Measurements from ENCODE around the gene SPINT1.
A peak's percentile ranks its signal among the peaks of the same experiment; 100 is the strongest.
"Not testable (repeated sequence)": the region's sequence is repeated elsewhere in the genome, so short reads cannot be mapped to it uniquely, and the experiment has no call there.

Gene SPINT1

GRCh38 chr15:40859206-40859851 lies 15.5 kb downstream of the SPINT1 start:
- DNase-seq (ENCODE audit: low read depth): peak; percentile 73

GRCh38 chr15:40861147-40861546 lies 17.3 kb downstream of the SPINT1 start:
- DNase-seq (ENCODE audit: low read depth): not testable (repeated sequence)

GRCh38 chr15:40863660-40864270 lies 19.9 kb downstream of the SPINT1 start:
- DNase-seq (ENCODE audit: low read depth): no peak

- DNase-seq (ENCODE audit: low read depth): no peak
Measured at GRCh38 chr15:40867199-40867598, 23.4 kb downstream of the SPINT1 start.

- no peak for DNase-seq (ENCODE audit: low read depth)
Measured at GRCh38 chr15:40869686-40870085, 25.8 kb downstream of the SPINT1 start.

GRCh38 chr15:40870716-40871115 lies 26.9 kb downstream of the SPINT1 start:
- DNase-seq (ENCODE audit: low read depth): no peak

- no peak for DNase-seq (ENCODE audit: low read depth)
Measured at GRCh38 chr15:40871749-40872617, 28.1 kb downstream of the SPINT1 start.

GRCh38 chr15:40872791-40873693 lies 29.2 kb downstream of the SPINT1 start:
- no peak for DNase-seq (ENCODE audit: low read depth)

- DNase-seq (ENCODE audit: low read depth): peak; percentile 27
Measured at GRCh38 chr15:40873694-40874561, 30.1 kb downstream of the SPINT1 start, which contains the start of gene RHOV. TSS of gene RHOV (minus strand) at chr15:40874234. CDS start at chr15:40874139, 95 bp downstream.

GRCh38 chr15:40875991-40876730 lies 32.3 kb downstream of the SPINT1 start:
- no peak for DNase-seq (ENCODE audit: low read depth)

GRCh38 chr15:40877694-40878093 lies 33.8 kb downstream of the SPINT1 start:
- DNase-seq (ENCODE audit: low read depth): no peak

GRCh38 chr15:40878785-40879184 lies 34.9 kb downstream of the SPINT1 start:
- DNase-seq (ENCODE audit: low read depth): no peak

GRCh38 chr15:40879609-40880008 lies 35.8 kb downstream of the SPINT1 start:
- DNase-seq (ENCODE audit: low read depth): no peak

- no peak for DNase-seq (ENCODE audit: low read depth)
Measured at GRCh38 chr15:40881351-40881750, 37.5 kb downstream of the SPINT1 start.

GRCh38 chr15:40886586-40886985 lies 42.7 kb downstream of the SPINT1 start:
- no peak for DNase-seq (ENCODE audit: low read depth)

GRCh38 chr15:40889112-40889511 lies 45.3 kb downstream of the SPINT1 start:
- DNase-seq (ENCODE audit: low read depth): no peak

- DNase-seq (ENCODE audit: low read depth): no peak
Measured at GRCh38 chr15:40891138-40891537, 47.3 kb downstream of the SPINT1 start.

- no peak for DNase-seq (ENCODE audit: low read depth)
Measured at GRCh38 chr15:40891810-40892446, 48.1 kb downstream of the SPINT1 start.

GRCh38 chr15:40892447-40893012 lies 48.7 kb downstream of the SPINT1 start:
- DNase-seq (ENCODE audit: low read depth): no peak

Measured in stimulated activated CD8-positive, alpha-beta memory T cell treated with anti-CD3 and anti-CD28 coated beads, Interleukin-4, amount 100 ng/mL, for 24 hours (primary cell).